C1 segment of cervical spinal cord (tissue), 14 donors: ENCODE results near the gene YEATS4.
A peak's percentile ranks its signal among the peaks of the same experiment; 100 is the strongest.

ENCODE experiments used
- DNase-seq, 14 donors: peaks; one replicate each; lab custom pipeline; 2025; lab: John Stamatoyannopoulos, UW

Gene YEATS4

DNA sequence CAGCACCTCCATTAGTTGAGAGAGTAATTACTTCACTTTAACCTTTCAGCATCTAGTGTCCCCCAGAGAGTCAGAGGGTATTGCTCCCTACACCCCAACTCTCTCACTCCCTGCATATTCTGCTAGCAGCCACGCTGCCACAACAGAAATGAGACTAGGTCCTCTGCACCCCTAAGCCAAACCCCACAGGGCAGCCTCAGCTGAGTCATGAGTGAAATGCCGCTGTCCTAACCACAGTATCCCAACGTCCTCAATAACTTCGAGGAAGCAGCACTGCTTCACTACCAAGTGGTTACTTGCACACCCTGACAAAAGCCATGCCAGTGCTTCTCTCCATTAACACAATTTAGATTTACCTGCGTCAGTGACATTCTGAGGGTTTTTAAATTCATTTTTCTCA is 18.2 kb upstream of the YEATS4 start:
- no peak for DNase-seq

DNA sequence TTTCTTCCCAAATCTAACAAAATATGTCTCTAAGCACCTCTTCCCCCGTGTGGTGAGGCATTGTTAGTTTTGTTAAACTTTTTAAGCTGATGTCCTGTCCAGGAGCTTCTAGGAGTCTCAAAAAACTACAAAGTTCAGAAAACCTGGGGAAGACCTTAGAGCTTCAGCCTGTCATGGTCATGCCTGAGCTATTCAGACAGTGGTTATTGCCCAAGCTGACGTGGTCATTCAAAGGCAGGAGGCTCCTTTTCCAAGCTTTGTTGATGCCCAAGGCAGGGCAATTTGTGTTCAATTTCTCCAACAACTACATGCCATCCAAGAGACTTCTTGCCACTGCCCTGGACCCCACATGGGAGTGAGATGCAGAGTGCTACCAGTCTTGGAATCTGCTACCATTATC is 17.1 kb upstream of the YEATS4 start:
- DNase-seq, result no peak

DNA sequence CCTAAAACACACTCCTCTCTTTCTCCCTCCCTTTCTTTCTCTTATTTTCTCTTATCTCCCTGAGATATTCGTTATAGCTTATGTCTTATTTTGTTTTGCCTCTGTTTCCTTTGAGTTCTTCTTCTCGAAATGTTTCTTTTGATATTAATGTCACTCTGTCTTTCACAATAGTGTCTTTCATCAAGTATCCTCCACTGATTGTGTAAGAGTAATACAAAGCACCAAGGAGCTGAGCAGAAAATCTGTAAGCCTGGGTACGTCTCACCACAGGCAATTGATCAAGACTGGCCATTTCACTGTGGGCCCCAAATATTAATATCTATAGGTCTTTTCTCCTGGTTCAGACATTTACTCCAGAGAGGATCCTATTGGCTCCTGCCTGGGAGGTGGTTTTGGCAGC is 16.2 kb upstream of the YEATS4 start:
- DNase-seq, result no peak

DNA sequence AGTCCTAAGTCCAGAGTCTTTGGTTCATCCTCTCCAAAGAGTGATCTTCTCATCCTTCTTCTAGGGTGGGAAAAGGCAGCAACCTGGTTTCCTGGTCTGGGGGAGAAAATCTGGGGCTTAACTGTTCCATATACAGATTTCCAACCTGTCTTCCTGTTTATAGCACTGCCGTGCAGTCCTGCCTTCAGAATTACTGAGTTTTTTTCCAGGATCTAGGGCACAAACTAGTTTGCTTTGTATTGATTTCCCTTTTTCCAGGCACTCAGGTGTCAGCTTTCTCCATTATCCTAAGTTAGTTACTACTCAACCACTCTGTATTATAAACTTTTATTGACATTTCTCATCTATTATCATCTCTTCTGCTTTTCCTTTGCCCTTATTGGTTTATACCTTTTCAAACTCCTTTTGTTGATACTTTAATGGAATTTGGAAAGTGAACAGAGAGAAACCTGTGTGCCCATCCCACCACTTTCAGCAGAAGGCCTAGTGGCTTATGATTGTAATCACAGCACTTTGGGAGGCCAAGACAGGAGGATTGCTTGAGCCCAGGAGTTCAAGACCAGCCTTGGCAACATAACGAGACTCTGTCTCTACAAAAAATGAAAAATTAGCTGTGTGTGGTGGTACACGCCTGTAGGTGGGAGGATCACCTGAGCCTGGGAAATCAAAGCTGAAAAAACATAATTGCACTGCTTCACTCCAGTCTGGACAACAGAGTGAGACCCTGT is 15.5 kb upstream of the YEATS4 start:
- DNase-seq, result no peak

- DNase-seq, result no peak
Observed at GRCh38 chr12:69345077-69345476, 14.5 kb upstream of the YEATS4 start.

GRCh38 chr12:69345742-69346141 is 13.8 kb upstream of the YEATS4 start:
- DNase-seq, result no peak

- DNase-seq, result peak in 1 of 14 donors; percentile 7
Observed at GRCh38 chr12:69348162-69348938, 11.2 kb upstream of the YEATS4 start, which contains the start of gene LYZ. LYZ (plus strand) TSS chr12:69348381; CDS start chr12:69348409, 28 bp downstream.

- DNase-seq, result no peak
Observed at GRCh38 chr12:69350002-69350626, 9.4 kb upstream of the YEATS4 start.

- no peak for DNase-seq
Observed at GRCh38 chr12:69350777-69351176, 8.8 kb upstream of the YEATS4 start.

GRCh38 chr12:69351462-69352236 is 7.9 kb upstream of the YEATS4 start:
- no peak for DNase-seq

DNA sequence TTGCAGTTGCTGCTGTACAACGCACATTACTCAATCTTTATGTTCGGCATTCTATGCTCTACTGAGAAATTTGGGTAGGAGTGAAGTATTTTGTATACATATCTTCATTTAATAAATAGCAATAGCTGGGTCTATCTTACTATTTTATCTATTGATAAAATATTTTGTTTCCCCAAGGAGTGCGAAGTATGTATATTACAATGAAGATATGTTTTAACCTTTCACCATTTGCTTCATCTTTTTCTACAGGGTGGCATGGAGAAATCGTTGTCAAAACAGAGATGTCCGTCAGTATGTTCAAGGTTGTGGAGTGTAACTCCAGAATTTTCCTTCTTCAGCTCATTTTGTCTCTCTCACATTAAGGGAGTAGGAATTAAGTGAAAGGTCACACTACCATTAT is 6.6 kb upstream of the YEATS4 start:
- DNase-seq, result no peak

DNA sequence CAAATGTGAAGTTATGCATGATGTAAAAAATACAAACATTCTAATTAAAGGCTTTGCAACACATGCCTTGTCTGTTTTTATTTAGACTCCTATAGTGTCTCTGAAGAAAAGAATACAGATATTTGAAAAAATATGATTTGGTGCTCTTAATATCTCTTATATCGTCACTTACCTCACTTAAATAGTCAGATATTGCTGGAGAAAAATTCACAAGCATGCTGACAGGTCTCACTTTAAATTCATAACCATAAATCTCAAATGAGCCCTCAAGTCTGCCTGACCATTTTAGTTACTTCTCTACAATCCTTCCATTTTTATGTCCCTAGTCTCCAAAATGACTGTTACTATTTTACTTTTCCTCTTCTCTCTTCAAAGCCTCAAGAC is 5.4 kb upstream of the YEATS4 start:
- no peak for DNase-seq

- DNase-seq, result no peak
Observed at GRCh38 chr12:69354556-69355187, 4.9 kb upstream of the YEATS4 start.

- no peak for DNase-seq
Observed at GRCh38 chr12:69355363-69356028, 4.0 kb upstream of the YEATS4 start.

GRCh38 chr12:69360348-69360672 is 767 bp downstream of the YEATS4 start:
- no peak for DNase-seq

GRCh38 chr12:69366796-69367195 is 7.3 kb downstream of the YEATS4 start:
- DNase-seq, result no peak

- DNase-seq, result no peak
Observed at GRCh38 chr12:69368171-69368570, 8.6 kb downstream of the YEATS4 start.

- no peak for DNase-seq
Observed at GRCh38 chr12:69383074-69383473, 23.5 kb downstream of the YEATS4 start.

- DNase-seq, result no peak
Observed at GRCh38 chr12:69385038-69385437, 25.5 kb downstream of the YEATS4 start.

DNA sequence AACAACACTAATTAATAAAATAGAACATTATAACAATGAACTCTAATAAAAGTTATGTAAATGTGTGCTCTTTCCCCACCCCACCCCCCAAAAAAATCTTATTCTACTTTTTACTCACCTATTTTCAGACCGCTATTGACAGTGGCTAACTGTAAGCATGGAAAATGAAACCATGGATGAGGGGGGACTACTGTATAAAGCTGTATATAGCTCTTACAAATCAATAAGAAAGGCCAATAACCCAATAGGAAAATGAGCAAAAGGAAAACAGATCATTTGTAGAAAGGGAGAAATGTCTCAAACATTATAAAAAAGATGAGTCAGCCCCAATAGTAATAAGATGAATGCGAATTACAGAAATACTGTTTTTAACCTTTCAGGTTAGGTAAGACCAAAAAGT is 27.4 kb downstream of the YEATS4 start:
- no peak for DNase-seq

DNA sequence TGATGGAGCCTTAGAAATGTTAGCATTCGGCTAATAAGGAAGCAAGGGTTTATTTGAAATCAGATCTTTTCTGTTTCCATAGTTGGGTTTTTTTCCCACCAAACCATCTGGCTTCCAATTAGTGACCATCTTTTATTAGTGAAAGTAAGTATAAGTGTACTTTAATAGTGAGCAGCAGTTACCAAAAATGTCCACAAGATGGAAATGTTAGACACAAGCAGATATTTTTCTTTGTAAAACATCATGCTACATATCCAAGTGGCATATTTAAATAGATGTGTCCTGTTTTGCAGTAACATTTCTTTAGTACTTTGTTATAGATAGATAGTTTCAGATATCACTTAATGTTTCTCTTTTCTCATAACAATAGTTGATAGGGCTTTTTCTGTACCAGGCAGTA is 28.8 kb downstream of the YEATS4 start:
- no peak for DNase-seq
